ENCODE results near the gene GRK4.

- TF ChIP-seq CTCF (conservative IDR thresholded peaks at IDR 0.05; ENCODE audit: low read depth, low read length) (no peak), EZH2 (IDR thresholded peaks at IDR 0.05; ENCODE audit: low read length, unreplicated experiment) (no peak), EZH2phosphoT487 (IDR thresholded peaks at IDR 0.05; ENCODE audit: borderline replicate concordance, low read length) (no peak)
Observed at GRCh38 chr4:2939383-2940243, 23.8 kb upstream of the GRK4 start.

All from PC-3 (cell line).